ENCODE data around the gene FCER2. TPM values are rescaled to one million over a fixed set of nuclear protein-coding genes. Genes with fewer than 3 reads are reported as not detected.
"Not testable (repeated sequence)": the region's sequence is repeated elsewhere in the genome, so short reads cannot be mapped to it uniquely, and the experiment has no call there.

The FCER2 gene
- total and polyA plus RNA-seq, 4 donors: 0.27 to 0.59 (median 0.50) TPM; not detected in 1

DNA sequence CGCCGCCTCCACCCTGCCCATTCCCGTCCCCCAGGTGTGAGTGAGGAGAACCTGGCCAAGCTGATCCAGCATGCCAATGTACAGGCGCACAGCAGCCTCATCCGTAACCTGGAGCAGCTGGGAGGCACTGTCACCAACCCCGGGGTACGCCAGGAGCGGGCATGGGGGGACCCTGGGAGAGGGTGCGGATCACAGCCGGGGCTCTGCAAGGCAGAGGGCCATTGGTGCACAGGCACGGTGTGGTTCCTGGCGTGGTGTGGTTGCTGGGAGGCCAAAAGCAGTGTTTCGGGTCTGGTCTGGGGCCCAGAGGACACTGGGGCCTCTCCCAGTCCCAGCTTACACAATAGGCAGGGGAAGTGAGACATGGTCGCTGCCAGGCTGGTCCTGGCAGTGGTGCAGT is 56.8 kb downstream of the FCER2 start:
- 84% methylated on average over 11 of the region's 14 CpGs for WGBS (ENCODE audit: insufficient coverage)
- no peaks in the 10 kb centered on the region for H3K27me3 ChIP-seq (ENCODE audit: control insufficient read depth, insufficient read depth, low read length)
- peaks cover 8% of the 10 kb centered on the region for H3K36me3 ChIP-seq (ENCODE audit: control insufficient read depth, insufficient read depth, low read length)
- H3K4me3 ChIP-seq (ENCODE audit: low read depth, low read length): no peak overlapping the region
- no peaks in the 10 kb centered on the region for H3K4me1 ChIP-seq (ENCODE audit: control insufficient read depth, insufficient read depth, low read length)
- H3K27ac ChIP-seq (ENCODE audit: low read depth, low read length): no peak overlapping the region
- DNase-seq (ENCODE audit: low read depth in 4 of 6, low spot score in 6 of 6): no peak
- no peaks in the 10 kb centered on the region for H3K9me3 ChIP-seq (ENCODE audit: control insufficient read depth, insufficient read depth, low read length)

DNA sequence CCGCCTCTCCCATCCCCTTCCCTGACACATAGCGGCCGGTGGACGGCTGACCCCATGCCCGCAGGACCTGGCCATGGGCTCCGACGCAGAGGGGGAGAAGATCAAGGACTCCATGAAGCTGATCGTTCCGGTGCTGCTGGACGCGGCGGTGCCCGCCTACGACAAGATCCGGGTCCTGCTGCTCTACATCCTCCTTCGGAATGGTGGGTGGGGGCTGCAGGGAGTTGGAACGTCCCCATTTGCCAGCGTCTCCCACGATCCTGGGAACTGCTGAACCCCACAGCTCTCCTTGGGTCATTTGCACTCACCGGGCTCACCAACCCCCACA is 57.4 kb downstream of the FCER2 start:
- 94% methylated on average over 19 of the region's 20 CpGs for WGBS (ENCODE audit: insufficient coverage)
- no peaks in the 10 kb centered on the region for H3K9me3 ChIP-seq (ENCODE audit: control insufficient read depth, insufficient read depth, low read length)

DNA sequence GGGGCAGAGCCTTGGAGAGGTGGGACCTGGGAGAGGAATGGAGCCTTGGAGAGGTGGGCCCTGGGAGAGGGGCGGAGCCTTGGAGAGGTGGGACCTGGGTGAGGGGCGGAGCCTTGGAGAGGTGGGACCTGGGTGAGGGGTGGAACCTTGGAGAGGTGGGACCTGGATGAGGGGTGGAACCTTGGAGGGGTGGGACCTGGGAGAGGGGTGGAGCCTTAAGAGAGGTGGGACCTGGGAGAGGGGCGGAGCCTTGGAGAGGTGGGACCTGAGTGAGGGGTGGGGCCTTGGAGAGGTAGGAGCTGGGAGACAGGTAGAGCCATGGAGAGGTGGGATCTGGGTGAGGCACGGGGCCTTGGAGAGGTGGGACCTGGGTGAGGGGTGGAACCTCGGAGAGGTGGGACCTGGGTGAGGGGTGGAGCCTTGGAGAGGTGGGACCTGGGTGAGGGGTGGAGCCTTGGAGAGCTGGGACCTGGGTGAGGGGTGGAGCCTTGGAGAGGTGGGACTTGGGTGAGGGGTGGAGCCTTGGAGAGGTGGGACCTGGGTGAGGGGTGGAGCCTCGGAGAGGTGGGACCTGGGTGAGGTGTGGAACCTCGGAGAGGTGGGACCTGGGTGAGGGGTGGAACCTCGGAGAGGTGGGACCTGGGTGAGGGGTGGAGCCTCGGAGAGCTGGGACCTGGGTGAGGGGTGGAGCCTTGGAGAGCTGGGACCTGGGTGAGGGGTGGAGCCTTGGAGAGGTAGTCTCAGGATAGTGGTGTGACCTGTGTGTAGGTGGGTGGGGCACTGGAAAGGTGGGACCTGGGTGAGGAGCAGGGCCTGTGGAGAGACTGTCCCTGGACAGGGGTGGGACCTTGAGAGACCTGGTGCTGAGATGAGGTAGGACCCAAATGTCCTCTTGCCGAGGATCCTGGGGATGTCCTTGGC is 58.0 kb downstream of the FCER2 start:
- not testable (repeated sequence) for H3K27me3 ChIP-seq (ENCODE audit: control insufficient read depth, insufficient read depth, low read length); H3K9me3 ChIP-seq (ENCODE audit: control insufficient read depth, insufficient read depth, low read length); H3K4me1 ChIP-seq (ENCODE audit: control insufficient read depth, insufficient read depth, low read length); H3K27ac ChIP-seq (ENCODE audit: low read depth, low read length); H3K4me3 ChIP-seq (ENCODE audit: low read depth, low read length); DNase-seq (ENCODE audit: low read depth in 4 of 6, low spot score in 6 of 6); H3K36me3 ChIP-seq (ENCODE audit: control insufficient read depth, insufficient read depth, low read length)
- 60% methylated on average over 8 of the region's 10 CpGs for WGBS (ENCODE audit: insufficient coverage)

More for the DNA sequence above, 57.4 kb downstream of the FCER2 start:
- DNase-seq (ENCODE audit: low read depth in 4 of 6, low spot score in 6 of 6): no peak
- Histone ChIP-seq H3K4me1 (ENCODE audit: control insufficient read depth, insufficient read depth, low read length) (no peaks in the 10 kb centered on the region), H3K4me3 (ENCODE audit: low read depth, low read length) (no peak overlapping the region), H3K27me3 (ENCODE audit: control insufficient read depth, insufficient read depth, low read length) (no peaks in the 10 kb centered on the region), H3K27ac (ENCODE audit: low read depth, low read length) (no peak overlapping the region), H3K36me3 (ENCODE audit: control insufficient read depth, insufficient read depth, low read length) (peaks cover 8% of the 10 kb centered on the region)

DNA sequence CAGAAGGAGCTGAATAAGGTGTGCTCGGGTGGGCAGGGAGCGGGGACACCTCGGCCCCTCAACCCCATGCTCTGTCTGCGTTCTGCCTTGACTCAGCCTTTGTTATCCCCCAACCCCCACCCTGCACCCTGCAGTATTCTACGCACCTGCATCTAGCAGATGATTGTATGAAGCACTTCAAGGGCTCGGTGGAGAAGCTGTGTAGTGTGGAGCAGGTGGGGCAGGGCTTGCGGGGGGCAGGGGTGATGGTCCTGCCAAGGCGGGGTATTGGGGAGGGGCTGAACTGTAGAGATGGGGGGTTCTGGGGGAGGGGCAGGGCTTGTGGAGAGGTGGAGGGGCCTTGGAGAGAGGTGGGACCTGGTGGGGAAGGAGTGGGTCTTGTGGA is 58.9 kb downstream of the FCER2 start:
- Histone ChIP-seq H3K4me1 (ENCODE audit: control insufficient read depth, insufficient read depth, low read length) (no peaks in the 10 kb centered on the region), H3K4me3 (ENCODE audit: low read depth, low read length) (no peak overlapping the region), H3K27me3 (ENCODE audit: control insufficient read depth, insufficient read depth, low read length) (no peaks in the 10 kb centered on the region), H3K9me3 (ENCODE audit: control insufficient read depth, insufficient read depth, low read length) (no peaks in the 10 kb centered on the region), H3K27ac (ENCODE audit: low read depth, low read length) (no peak overlapping the region), H3K36me3 (ENCODE audit: control insufficient read depth, insufficient read depth, low read length) (peaks cover 8% of the 10 kb centered on the region)
- WGBS (ENCODE audit: insufficient coverage): 97% methylated on average over 4 of the region's 8 CpGs
- DNase-seq (ENCODE audit: low read depth in 4 of 6, low spot score in 6 of 6): no peak

DNA sequence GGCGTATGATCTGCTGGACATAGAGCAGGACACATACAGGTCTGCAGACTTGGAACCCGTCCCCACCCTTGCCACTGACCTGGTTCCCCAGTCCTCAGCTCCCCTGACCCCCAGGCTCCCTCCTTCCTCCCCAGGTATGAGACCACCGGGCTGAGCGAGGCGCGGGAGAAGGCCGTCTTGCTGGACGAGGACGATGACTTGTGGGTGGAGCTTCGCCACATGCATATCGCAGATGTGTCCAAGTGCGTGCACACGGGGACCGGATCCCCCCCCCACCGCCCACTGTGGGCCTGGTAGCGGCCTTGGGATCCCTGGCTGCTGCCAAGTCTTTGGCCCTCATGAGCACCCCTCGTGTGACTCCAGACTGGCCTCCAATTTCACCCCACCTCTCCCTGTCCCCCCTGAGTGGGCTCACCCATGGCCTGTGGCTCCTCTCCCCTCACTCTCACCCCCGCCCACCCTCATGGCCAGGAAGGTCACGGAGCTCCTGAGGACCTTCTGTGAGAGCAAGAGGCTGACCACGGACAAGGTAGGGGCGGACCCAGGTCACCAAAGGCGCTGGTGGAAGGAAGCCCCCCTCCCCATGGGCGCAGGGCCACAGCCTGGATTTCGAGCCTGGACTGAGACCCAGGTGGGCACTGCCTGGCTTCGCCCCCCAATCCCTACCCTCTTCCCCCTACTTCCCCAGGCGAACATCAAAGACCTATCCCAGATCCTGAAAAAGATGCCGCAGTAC is 59.5 kb downstream of the FCER2 start:
- Histone ChIP-seq H3K36me3 (ENCODE audit: control insufficient read depth, insufficient read depth, low read length) (peaks cover 8% of the 10 kb centered on the region), H3K4me3 (ENCODE audit: low read depth, low read length) (no peak overlapping the region), H3K27ac (ENCODE audit: low read depth, low read length) (no peak overlapping the region), H3K4me1 (ENCODE audit: control insufficient read depth, insufficient read depth, low read length) (no peaks in the 10 kb centered on the region), H3K9me3 (ENCODE audit: control insufficient read depth, insufficient read depth, low read length) (no peaks in the 10 kb centered on the region), H3K27me3 (ENCODE audit: control insufficient read depth, insufficient read depth, low read length) (peaks cover 4% of the 10 kb centered on the region)
- WGBS (ENCODE audit: insufficient coverage): 90% methylated on average over 23 of the region's 27 CpGs
- DNase-seq (ENCODE audit: low read depth in 4 of 6, low spot score in 6 of 6): no peak

DNA sequence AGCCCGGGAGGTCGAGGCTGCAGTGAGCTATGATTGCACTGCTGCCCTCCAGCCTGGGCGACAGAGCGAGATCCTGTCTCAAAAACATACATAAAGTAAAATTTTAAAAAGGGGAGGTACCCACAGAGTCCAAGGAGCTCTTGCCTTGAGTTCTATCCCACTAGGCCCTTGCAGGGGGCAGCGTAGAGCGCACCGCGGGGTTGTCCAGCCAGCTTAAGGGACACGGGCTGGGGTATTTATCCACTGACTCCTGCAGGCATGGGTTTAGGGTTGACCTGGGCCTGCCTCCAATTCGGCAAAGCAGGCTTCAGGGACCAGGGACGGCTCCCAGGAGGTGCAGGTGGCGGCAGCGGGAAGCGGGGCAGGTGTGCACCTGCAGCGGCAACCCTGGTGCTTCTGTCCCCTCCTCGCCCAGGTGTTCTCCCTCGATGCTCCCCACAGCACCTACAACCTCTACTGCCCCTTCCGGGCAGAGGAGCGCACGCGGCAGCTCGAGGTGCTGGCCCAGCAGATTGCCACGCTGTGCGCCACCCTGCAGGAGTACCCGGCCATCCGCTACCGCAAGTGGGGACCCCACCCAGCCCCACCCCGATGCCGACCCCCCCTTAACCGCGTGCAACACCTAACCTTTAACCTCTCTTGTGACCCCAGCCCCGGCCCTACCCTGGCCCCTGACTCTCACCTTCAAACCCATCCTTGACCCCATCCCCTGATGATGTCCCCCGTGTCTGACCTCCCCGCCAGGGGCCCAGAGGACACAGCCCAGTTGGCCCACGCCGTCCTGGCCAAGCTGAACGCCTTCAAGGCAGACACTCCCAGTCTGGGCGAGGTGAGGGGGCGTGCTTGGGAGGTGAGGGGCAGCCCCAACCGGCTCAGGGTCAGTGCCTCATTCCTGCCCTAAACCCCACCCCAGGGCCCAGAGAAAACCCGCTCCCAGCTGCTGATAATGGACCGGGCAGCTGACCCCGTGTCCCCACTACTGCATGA is 60.3 kb downstream of the FCER2 start:
- no peaks in the 10 kb centered on the region for H3K4me1 ChIP-seq (ENCODE audit: control insufficient read depth, insufficient read depth, low read length)
- 86% methylated on average over 35 of the region's 43 CpGs for WGBS (ENCODE audit: insufficient coverage)
- peaks cover 12% of the 10 kb centered on the region for H3K27me3 ChIP-seq (ENCODE audit: control insufficient read depth, insufficient read depth, low read length)

DNA sequence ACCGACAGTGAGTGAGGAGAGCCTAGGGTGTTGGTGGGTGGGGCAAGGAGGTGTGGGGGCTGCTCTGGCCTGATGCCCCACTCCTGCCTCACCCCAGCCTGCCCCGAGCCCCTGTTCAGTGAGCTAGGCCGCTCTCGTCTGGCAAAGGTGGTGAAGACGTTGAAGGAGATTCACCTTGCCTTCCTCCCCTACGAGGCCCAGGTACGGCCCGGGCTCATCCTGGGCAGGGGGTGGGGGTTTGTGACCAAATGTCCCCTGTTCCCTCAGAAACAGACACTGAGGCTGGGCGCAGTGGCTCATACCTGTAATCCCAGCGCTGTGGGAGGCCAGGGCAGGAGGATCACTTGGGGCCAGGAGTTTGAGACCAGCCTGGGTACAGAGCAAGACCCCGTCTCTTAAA is 61.1 kb downstream of the FCER2 start:
- Histone ChIP-seq H3K4me3 (ENCODE audit: low read depth, low read length) (no peak overlapping the region), H3K4me1 (ENCODE audit: control insufficient read depth, insufficient read depth, low read length) (no peaks in the 10 kb centered on the region), H3K36me3 (ENCODE audit: control insufficient read depth, insufficient read depth, low read length) (peaks cover 3% of the 10 kb centered on the region), H3K27ac (ENCODE audit: low read depth, low read length) (no peak overlapping the region), H3K27me3 (ENCODE audit: control insufficient read depth, insufficient read depth, low read length) (peaks cover 19% of the 10 kb centered on the region), H3K9me3 (ENCODE audit: control insufficient read depth, insufficient read depth, low read length) (no peaks in the 10 kb centered on the region)
- DNase-seq (ENCODE audit: low read depth in 4 of 6, low spot score in 6 of 6): no peak
- WGBS (ENCODE audit: insufficient coverage): 96% methylated on average over 3 of the region's 11 CpGs

More for the DNA sequence above, 60.3 kb downstream of the FCER2 start:
- H3K36me3 ChIP-seq (ENCODE audit: control insufficient read depth, insufficient read depth, low read length): peaks cover 3% of the 10 kb centered on the region
- H3K4me3 ChIP-seq (ENCODE audit: low read depth, low read length): no peak overlapping the region
- no peak for DNase-seq (ENCODE audit: low read depth in 4 of 6, low spot score in 6 of 6)
- no peaks in the 10 kb centered on the region for H3K9me3 ChIP-seq (ENCODE audit: control insufficient read depth, insufficient read depth, low read length)
- no peak overlapping the region for H3K27ac ChIP-seq (ENCODE audit: low read depth, low read length)

DNA sequence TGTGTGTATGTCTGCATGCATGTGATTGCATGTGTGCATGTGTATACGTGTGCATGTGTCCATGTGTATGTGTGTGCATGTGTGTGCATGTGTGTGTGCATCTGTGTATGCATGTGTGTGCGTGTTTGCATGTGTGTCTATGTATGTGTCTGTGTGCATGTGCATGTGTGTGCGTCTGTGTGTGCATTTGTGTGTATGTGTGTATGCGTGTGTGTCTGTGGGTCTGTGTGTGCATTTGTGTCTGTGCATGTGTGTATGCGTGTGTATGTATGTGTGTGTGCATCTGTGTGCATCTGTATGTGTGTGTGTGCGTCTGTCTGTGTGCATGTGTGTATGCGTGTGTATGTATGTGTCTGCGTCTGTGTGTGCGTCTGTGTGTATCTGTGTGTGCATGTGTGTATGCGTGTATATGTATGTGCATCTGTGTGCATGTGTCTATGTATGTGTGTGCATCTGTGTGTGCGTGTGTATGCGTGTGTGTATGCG is 62.0 kb downstream of the FCER2 start:
- no peak overlapping the region for H3K4me3 ChIP-seq (ENCODE audit: low read depth, low read length)
- 97% methylated on average over 13 of the region's 13 CpGs for WGBS (ENCODE audit: insufficient coverage)

DNA sequence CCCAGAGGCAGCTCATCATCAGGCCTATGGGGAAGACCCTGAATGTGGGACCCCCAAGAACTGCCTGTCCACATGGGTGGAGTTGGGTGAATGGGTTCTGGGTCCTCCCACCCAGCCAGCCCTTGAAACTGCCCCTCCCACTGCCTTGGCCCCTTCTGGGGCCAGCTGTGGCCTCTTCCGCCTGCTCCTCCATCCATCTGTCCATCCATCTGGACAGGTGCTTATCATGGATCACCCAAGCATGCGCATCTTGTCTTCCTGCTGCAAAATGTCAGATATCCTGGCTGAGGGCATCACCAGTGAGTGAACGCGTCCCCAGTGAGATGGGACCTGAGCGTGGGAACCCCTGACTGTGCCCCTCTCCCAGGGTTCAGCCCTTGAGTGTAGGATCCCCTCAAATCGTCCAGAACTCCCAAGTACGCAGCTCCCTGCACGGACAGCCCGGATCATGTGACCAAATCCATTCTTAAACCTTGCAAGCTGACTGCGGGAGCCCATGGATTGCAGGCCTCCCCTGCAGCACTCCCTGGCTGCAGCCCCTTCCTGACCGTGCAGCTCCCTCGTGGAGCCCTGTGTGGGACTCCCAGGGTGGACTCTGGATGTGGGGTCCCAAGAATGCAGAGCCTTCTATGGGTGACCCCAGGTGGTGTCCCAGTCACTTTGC is 63.0 kb downstream of the FCER2 start:
- Histone ChIP-seq H3K36me3 (ENCODE audit: control insufficient read depth, insufficient read depth, low read length) (peaks cover 3% of the 10 kb centered on the region), H3K27ac (ENCODE audit: low read depth, low read length) (no peak overlapping the region), H3K4me1 (ENCODE audit: control insufficient read depth, insufficient read depth, low read length) (no peaks in the 10 kb centered on the region), H3K4me3 (ENCODE audit: low read depth, low read length) (no peak overlapping the region), H3K9me3 (ENCODE audit: control insufficient read depth, insufficient read depth, low read length) (no peaks in the 10 kb centered on the region), H3K27me3 (ENCODE audit: control insufficient read depth, insufficient read depth, low read length) (peaks cover 22% of the 10 kb centered on the region)
- no peak for DNase-seq (ENCODE audit: low read depth in 4 of 6, low spot score in 6 of 6)
- 69% methylated on average over 12 of the region's 12 CpGs for WGBS (ENCODE audit: insufficient coverage)

More for the DNA sequence above, 62.0 kb downstream of the FCER2 start:
- Histone ChIP-seq H3K4me1 (ENCODE audit: control insufficient read depth, insufficient read depth, low read length) (no peaks in the 10 kb centered on the region), H3K9me3 (ENCODE audit: control insufficient read depth, insufficient read depth, low read length) (no peaks in the 10 kb centered on the region), H3K27ac (ENCODE audit: low read depth, low read length) (no peak overlapping the region), H3K36me3 (ENCODE audit: control insufficient read depth, insufficient read depth, low read length) (peaks cover 3% of the 10 kb centered on the region), H3K27me3 (ENCODE audit: control insufficient read depth, insufficient read depth, low read length) (peaks cover 22% of the 10 kb centered on the region)
- no peak for DNase-seq (ENCODE audit: low read depth in 4 of 6, low spot score in 6 of 6)

Measured in spinal cord (tissue), 10 donors.